Hepatocyte (in vitro differentiated cells): ENCODE data around the gene SIRPB1. TPM values are rescaled to one million over a fixed set of nuclear protein-coding genes. Genes with fewer than 3 reads are reported as not detected.
"Not testable (repeated sequence)": the region's sequence is repeated elsewhere in the genome, so short reads cannot be mapped to it uniquely, and the experiment has no call there.

ENCODE experiments used
- DNase-seq: peaks from one replicate; pipeline ENCODE4 v3.0.0-alpha.2; 2016; ENCODE audit warnings: low spot score
- H2AFZ ChIP-seq: fragments of 200-600 bp; sonication (generic); 2 replicates; pipeline ENCODE4 v1.6.0; 2016; ENCODE audit warnings: antibody characterized with exemption, mild to moderate bottlenecking
- H3K27ac ChIP-seq: fragments of 200-600 bp; sonication (generic); 2 replicates; pipeline ENCODE4 v1.5.1; 2016; ENCODE audit warnings: mild to moderate bottlenecking
- H3K27me3 ChIP-seq: fragments of 200-600 bp; sonication (generic); 2 replicates; pipeline ENCODE4 v1.6.1; 2016
- H3K36me3 ChIP-seq: fragments of 200-600 bp; sonication (generic); replicated peaks from 2 replicates; pipeline ENCODE4 v1.5.1; 2016; ENCODE audit warnings: low read depth; ENCODE audit not compliant: insufficient read depth
- H3K4me1 ChIP-seq: fragments of 200-600 bp; sonication (generic); 2 replicates; pipeline ENCODE4 v1.5.1; 2016; ENCODE audit warnings: mild to moderate bottlenecking, moderate library complexity; ENCODE audit not compliant: insufficient read depth
- H3K4me2 ChIP-seq: fragments of 200-600 bp; sonication (generic); 2 replicates; pipeline ENCODE4 v1.6.0; 2016
- H3K4me3 ChIP-seq: fragments of 200-600 bp; sonication (generic); 2 replicates; pipeline ENCODE4 v1.5.1; 2016; ENCODE audit warnings: mild to moderate bottlenecking
- H3K79me2 ChIP-seq: fragments of 200-600 bp; sonication (generic); 2 replicates; pipeline ENCODE4 v1.6.0; 2017; ENCODE audit warnings: mild to moderate bottlenecking
- H3K9me2 ChIP-seq: fragments of 200-600 bp; sonication (generic); replicated peaks from 2 replicates; pipeline ENCODE4 v1.6.0; 2017; ENCODE audit warnings: mild to moderate bottlenecking; ENCODE audit not compliant: insufficient read depth
- H3K9me3 ChIP-seq: fragments of 200-600 bp; sonication (generic); 2 replicates; pipeline ENCODE4 v1.5.1; 2016; ENCODE audit warnings: low read depth, mild to moderate bottlenecking
- H4K20me1 ChIP-seq: fragments of 200-600 bp; sonication (generic); 2 replicates; pipeline ENCODE4 v1.6.0; 2016; ENCODE audit warnings: mild to moderate bottlenecking; ENCODE audit not compliant: insufficient read depth, poor library complexity, severe bottlenecking
- EZH2 ChIP-seq: fragments of 200-600 bp; sonication (generic); IDR thresholded peaks from 2 replicates; pipeline ENCODE4 v1.6.1; 2016; ENCODE audit warnings: antibody characterized with exemption, mild to moderate bottlenecking, borderline replicate concordance
- EZH2phosphoT487 ChIP-seq: fragments of 200-600 bp; sonication (generic); IDR thresholded peaks from one replicate; pipeline ENCODE4 v1.6.1; 2018; ENCODE audit warnings: antibody characterized with exemption, mild to moderate bottlenecking, low read depth, moderate library complexity; ENCODE audit not compliant: unreplicated experiment, severe bottlenecking
- WGBS: methylation state at CpG from one replicate; pipeline ENCODE4 v1.1.6; 2016; ENCODE audit warnings: low lambda C conversion rate; ENCODE audit errors: missing lambda C conversion rate; 5-methylcytosine and 5-hydroxymethylcytosine counted together
- polyA plus RNA-seq: library from polyadenylated mRNA; unstranded; fragments of >200 nt; fragmentation: Nextera tagmentation; extraction: Ambion mirVana; gene quantifications from 2 replicates; pipeline ENCODE4 v1.2.1, GENCODE V29; 2016
- total RNA-seq: library from RNA; depleted of rRNA; stranded (reverse); fragments of >200 nt; gene quantifications from 2 replicates; pipeline ENCODE4 v1.2.3, GENCODE V29; 2014
- TF ChIP-seq, protein P1 (sequence below): fragments of 200-600 bp; sonication (generic); IDR thresholded peaks from 2 replicates; pipeline ENCODE4 v1.5.1; 2016; ENCODE audit warnings: antibody characterized with exemption, mild to moderate bottlenecking; ENCODE audit not compliant: poor library complexity

SIRPB1 gene
- total and polyA plus RNA-seq, 2 experiments from 2014 or later: 0.57 to 0.97 TPM

DNA sequence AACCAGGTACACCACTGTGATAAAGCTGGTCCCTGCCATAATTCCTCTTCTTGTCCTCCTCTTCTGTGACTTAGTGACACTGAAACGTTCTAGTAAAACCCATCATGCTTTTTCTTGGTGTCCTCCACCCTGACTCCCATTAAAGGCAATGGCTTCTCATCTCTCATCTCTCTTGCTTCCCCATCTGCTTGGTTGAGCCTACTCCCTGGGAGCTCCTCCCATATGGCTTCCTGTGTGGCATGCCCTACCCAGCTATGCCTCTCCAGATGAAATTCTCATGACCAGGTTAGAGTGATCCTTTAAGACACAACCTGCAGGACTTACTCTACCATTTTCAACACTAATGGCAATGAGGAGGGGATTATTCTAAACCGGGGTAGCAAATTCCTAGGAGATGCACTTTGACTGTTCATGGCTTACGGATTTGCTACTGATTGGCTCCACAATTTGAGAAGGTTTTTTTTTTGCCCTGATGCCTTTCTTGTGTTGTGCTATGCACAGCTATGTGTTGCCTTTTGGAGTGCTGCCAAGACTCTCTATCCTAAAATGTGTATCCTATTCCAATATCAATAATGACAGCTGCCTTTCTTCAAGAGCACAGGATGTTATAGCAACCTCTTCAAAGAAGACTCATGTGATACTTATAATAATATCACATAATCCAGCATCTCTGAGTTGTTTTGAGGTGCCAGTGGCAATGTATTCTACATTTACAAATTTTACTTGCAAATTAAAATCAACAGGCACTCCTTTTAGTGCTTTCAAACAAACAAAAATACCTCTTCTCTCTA lies 31.7 kb upstream of the SIRPB1 start:
- WGBS: 62% methylated on average over 3 of the region's 3 CpGs
- no peak overlapping the region for H3K4me3 ChIP-seq
- no peaks in the 10 kb centered on the region for H3K4me1 ChIP-seq
- H3K9me3 ChIP-seq: no peaks in the 10 kb centered on the region
- no peaks in the 10 kb centered on the region for H3K36me3 ChIP-seq
- DNase-seq: no peak
- H3K27ac ChIP-seq: no peak overlapping the region
- H4K20me1 ChIP-seq: no peaks in the 10 kb centered on the region
- H3K9me2 ChIP-seq: no peaks in the 10 kb centered on the region
- no peaks in the 10 kb centered on the region for H3K27me3 ChIP-seq
- H2AFZ ChIP-seq: no peak overlapping the region
- H3K79me2 ChIP-seq: no peaks in the 10 kb centered on the region
- TF ChIP-seq, protein P1, sequence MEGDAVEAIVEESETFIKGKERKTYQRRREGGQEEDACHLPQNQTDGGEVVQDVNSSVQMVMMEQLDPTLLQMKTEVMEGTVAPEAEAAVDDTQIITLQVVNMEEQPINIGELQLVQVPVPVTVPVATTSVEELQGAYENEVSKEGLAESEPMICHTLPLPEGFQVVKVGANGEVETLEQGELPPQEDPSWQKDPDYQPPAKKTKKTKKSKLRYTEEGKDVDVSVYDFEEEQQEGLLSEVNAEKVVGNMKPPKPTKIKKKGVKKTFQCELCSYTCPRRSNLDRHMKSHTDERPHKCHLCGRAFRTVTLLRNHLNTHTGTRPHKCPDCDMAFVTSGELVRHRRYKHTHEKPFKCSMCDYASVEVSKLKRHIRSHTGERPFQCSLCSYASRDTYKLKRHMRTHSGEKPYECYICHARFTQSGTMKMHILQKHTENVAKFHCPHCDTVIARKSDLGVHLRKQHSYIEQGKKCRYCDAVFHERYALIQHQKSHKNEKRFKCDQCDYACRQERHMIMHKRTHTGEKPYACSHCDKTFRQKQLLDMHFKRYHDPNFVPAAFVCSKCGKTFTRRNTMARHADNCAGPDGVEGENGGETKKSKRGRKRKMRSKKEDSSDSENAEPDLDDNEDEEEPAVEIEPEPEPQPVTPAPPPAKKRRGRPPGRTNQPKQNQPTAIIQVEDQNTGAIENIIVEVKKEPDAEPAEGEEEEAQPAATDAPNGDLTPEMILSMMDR: no peak
- TF ChIP-seq EZH2 (no peak), EZH2phosphoT487 (no peak)
- H3K4me2 ChIP-seq: no peak overlapping the region

DNA sequence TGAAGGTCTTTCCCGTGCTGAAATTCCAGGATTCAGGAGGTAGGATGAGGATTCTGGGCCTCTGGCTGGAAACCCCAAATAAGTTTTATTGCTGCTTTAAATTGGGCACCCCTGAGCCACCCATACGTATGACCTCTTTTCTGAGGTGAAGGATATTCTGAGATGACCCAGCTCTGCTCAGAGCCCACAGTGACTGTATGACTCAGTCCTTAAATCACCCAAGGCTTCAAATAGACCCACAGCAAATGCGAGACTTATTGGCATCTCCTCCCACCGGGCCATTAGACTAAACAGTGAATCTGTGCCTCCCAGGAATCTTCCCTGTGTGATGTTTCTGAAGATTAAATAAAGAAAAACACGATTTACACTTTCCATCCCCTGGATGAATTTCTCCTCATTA lies 28.3 kb upstream of the SIRPB1 start:
- H3K9me3 ChIP-seq: no peaks in the 10 kb centered on the region
- WGBS: 73% methylated on average over 5 of the region's 5 CpGs

DNA sequence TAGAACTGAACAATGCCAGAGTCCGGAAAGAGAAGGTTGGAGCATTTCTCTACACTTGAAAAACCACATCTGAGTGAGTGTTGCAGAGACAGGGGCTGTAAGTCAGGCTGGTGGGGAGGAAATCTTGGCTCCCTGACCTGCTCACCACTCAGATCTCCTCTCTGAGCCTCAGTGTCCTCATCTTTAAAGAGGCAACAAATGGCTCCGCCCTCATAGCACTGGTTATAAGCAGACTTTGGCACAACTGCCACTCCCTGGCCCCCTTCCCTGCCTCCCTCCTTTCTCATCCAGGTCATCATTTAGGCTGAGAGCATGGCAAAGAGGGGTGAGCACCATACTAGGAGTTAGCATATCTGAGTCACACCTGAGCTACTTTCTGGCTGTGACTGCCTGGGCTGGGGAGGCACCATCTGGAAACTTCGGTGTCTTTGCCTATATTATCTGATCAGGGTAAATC lies 27.2 kb upstream of the SIRPB1 start:
- TF ChIP-seq EZH2: no peak
- whole genome bisulfite sequencing: 88% methylated on average over 3 of the region's 3 CpGs
- no peak for DNase-seq
- no peak overlapping the region for H3K4me3 ChIP-seq
- H3K36me3 ChIP-seq: no peaks in the 10 kb centered on the region
- no peak overlapping the region for H3K27ac ChIP-seq
- H3K9me2 ChIP-seq: no peaks in the 10 kb centered on the region
- H3K4me1 ChIP-seq: no peaks in the 10 kb centered on the region
- H3K4me2 ChIP-seq: no peak overlapping the region
- no peak overlapping the region for H2AFZ ChIP-seq
- H4K20me1 ChIP-seq: no peaks in the 10 kb centered on the region
- no peaks in the 10 kb centered on the region for H3K27me3 ChIP-seq
- H3K79me2 ChIP-seq: no peaks in the 10 kb centered on the region
- no peaks in the 10 kb centered on the region for H3K9me3 ChIP-seq

More for the DNA sequence above, 28.3 kb upstream of the SIRPB1 start:
- no peak overlapping the region for H3K4me3 ChIP-seq
- H3K27ac ChIP-seq: no peak overlapping the region
- H4K20me1 ChIP-seq: no peaks in the 10 kb centered on the region
- H3K27me3 ChIP-seq: no peaks in the 10 kb centered on the region
- H3K79me2 ChIP-seq: no peaks in the 10 kb centered on the region
- no peak overlapping the region for H2AFZ ChIP-seq
- H3K4me2 ChIP-seq: no peak overlapping the region
- no peaks in the 10 kb centered on the region for H3K4me1 ChIP-seq
- H3K36me3 ChIP-seq: no peaks in the 10 kb centered on the region
- TF ChIP-seq, protein P1: no peak
- TF ChIP-seq EZH2 (no peak), EZH2phosphoT487 (no peak)
- no peaks in the 10 kb centered on the region for H3K9me2 ChIP-seq
- DNase-seq: no peak

DNA sequence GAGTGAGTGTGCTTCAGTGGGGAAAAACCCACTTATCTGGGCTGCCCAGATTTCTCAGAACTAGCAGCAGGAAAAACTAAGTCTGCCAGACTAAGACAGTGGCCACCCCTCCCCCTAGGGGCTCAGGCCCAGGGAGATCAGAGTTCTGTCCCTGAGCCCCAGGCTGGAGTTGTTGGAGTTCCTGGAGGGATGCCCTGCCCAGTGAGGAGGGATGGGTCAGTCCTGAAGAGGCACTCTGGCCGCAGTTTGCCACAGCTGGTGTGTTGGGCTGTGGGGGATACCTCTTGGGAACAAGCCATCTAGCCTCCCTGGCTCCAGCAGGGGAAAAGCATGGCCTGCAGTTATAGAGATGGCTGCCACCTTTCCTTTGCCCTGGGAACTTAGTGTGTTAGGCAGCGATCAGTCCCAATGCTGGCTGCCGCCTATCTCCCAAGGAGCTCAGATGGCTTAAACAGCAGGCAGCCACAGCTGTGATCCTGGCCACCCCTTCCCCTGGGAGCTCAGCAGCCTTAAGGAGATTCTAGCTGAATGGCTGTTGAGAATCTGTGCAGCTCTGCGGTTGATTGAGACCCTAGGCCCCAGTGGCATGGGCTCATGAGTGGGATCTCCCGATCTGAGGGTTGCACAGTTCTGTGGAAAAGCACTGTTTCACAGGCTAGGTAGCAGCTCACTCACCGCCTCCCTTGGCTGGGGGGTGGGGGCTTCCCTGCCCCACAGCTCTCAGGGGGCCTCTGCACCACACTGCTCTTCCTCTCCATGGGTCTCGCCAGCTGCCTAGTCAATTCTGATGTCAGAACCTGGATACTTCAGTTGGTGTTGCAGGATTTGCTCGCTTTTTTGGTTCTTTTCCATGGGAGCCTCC lies 24.5 kb upstream of the SIRPB1 start:
- no peaks in the 10 kb centered on the region for H4K20me1 ChIP-seq
- H3K79me2 ChIP-seq: no peaks in the 10 kb centered on the region
- no peak for TF ChIP-seq EZH2phosphoT487
- no peak for TF ChIP-seq EZH2
- TF ChIP-seq, protein P1: no peak
- no peak overlapping the region for H2AFZ ChIP-seq
- DNase-seq: no peak
- WGBS: 89% methylated on average over 8 of the region's 8 CpGs
- no peak overlapping the region for H3K27ac ChIP-seq
- no peaks in the 10 kb centered on the region for H3K4me1 ChIP-seq
- no peaks in the 10 kb centered on the region for H3K27me3 ChIP-seq
- H3K4me3 ChIP-seq: no peak overlapping the region
- H3K9me2 ChIP-seq: no peaks in the 10 kb centered on the region
- no peak overlapping the region for H3K4me2 ChIP-seq
- H3K36me3 ChIP-seq: no peaks in the 10 kb centered on the region
- no peaks in the 10 kb centered on the region for H3K9me3 ChIP-seq

DNA sequence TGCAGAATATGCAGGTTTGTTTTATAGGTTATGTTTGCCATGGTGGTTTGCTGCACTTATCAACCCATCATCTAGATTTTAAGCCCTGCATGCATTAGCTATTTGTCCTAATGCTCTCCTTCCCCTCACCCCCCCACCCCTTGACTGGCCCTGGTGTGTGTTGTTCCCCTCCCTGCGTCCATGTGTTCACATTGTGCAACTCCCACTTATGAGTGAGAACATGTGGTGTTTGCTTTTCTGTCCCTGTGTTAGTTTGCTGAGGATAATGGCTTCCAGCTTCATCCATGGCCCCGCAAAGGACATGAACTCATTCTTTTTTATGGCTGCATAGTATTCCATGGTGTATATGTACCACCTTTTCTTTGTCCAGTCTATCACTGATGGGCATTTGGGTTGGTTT lies 18.8 kb upstream of the SIRPB1 start:
- H3K4me2 ChIP-seq, H3K4me3 ChIP-seq, H3K27me3 ChIP-seq, H3K27ac ChIP-seq, H3K9me3 ChIP-seq, H2AFZ ChIP-seq, H3K36me3 ChIP-seq, H3K79me2 ChIP-seq, H3K9me2 ChIP-seq, H3K4me1 ChIP-seq, DNase-seq, H4K20me1 ChIP-seq: not testable (repeated sequence)
- WGBS: 72% methylated on average over 2 of the region's 2 CpGs
